Measurements from ENCODE around the gene KRT2. TPM values are rescaled to one million over a fixed set of nuclear protein-coding genes. Genes with fewer than 3 reads are reported as not detected.
A peak's percentile ranks its signal among the peaks of the same experiment; 100 is the strongest.

KRT2 gene
- total and polyA plus RNA-seq, 10 donors, result 0.07 to 0.52 (median 0.34) TPM; not detected in 4

DNA sequence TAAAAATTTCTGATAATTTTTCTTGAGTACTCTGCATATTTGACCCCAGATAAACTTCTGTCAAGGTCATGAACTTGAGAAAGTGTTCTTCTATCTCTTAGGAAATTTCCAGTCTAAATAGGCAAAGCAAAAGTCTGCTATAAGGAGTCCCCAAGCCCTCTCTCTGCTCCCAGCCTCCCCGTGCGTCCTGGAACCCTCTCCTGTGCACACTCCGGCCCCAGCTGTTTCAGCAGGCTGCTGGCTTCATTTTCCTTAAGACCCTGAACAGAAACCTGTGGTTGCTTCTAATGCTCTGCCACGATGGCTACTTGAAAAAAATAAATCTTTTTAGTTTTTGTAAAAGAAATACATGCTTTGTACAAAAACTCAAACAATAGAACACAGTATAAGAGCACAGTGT lies 14.7 kb downstream of the KRT2 start:
- peaks cover 0 to 13% (median 0%) of the 10 kb centered on the region in 7 donors for H3K27me3 ChIP-seq (replicated peaks in 1 of 7)
- no peak overlapping the region for H3K4me3 ChIP-seq
- TF ChIP-seq POLR2A (IDR thresholded peaks at IDR 0.05), result no peak
- TF ChIP-seq POLR2AphosphoS5 (IDR thresholded peaks at IDR 0.05), result no peak
- TF ChIP-seq, protein P1, sequence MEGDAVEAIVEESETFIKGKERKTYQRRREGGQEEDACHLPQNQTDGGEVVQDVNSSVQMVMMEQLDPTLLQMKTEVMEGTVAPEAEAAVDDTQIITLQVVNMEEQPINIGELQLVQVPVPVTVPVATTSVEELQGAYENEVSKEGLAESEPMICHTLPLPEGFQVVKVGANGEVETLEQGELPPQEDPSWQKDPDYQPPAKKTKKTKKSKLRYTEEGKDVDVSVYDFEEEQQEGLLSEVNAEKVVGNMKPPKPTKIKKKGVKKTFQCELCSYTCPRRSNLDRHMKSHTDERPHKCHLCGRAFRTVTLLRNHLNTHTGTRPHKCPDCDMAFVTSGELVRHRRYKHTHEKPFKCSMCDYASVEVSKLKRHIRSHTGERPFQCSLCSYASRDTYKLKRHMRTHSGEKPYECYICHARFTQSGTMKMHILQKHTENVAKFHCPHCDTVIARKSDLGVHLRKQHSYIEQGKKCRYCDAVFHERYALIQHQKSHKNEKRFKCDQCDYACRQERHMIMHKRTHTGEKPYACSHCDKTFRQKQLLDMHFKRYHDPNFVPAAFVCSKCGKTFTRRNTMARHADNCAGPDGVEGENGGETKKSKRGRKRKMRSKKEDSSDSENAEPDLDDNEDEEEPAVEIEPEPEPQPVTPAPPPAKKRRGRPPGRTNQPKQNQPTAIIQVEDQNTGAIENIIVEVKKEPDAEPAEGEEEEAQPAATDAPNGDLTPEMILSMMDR (IDR thresholded peaks at IDR 0.05 in 8 of 11, conservative IDR thresholded peaks at IDR 0.05 in 3 of 11), result no peak
- no peaks in the 10 kb centered on the region for H3K4me1 ChIP-seq
- 64 to 84% (median 76%) methylated on average over 4 of the region's 4 CpGs for WGBS, 5 donors
- no peaks in the 10 kb centered on the region for H3K36me3 ChIP-seq
- no peaks in the 10 kb centered on the region for H3K9me3 ChIP-seq
- no peak overlapping the region for H3K27ac ChIP-seq
- intact Hi-C loops (cut with DNase I; ENCODE audit: low total_unique reads), result no loop called here
- DNase-seq, result no peak

DNA sequence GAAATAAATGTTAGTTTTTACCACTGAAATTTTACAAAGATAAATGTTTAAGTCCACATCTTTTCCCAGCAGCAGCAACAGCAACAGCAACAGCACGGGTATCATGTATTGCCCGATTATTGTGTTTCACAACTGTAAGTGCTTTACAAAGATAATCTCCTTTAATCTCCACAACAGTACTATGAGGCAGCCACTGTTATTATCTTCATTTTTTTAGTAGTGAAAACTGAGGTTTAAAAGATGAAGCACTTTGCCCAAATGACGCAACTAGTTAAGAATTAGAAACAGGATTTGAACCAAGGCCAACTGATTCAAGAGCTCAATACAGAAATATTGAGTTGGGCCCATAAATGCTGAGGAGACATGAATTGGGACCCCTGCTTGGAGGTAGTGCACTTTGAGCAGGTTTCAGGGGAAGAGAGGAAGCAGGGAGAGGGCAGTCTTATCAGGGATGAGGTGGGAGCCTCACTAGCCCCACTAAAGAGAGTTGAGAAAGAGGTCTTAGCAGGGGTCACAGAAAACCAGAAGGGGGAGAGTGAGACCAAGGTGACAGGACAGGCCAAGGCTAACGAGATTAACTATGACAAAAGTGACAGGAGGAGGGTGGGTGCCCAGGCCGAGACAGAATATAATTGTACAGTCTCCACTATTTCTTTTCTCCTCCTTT lies 15.3 kb downstream of the KRT2 start:
- no peak overlapping the region for H3K4me3 ChIP-seq
- 67 to 82% (median 79%) methylated on average over 5 of the region's 5 CpGs for WGBS, 5 donors
- H3K9me3 ChIP-seq, result no peaks in the 10 kb centered on the region
- DNase-seq, result no peak
- H3K4me1 ChIP-seq, result no peaks in the 10 kb centered on the region
- no peaks in the 10 kb centered on the region for H3K36me3 ChIP-seq
- no peak overlapping the region for H3K27ac ChIP-seq
- peaks cover 0 to 13% (median 0%) of the 10 kb centered on the region in 7 donors for H3K27me3 ChIP-seq (replicated peaks in 1 of 7)
- intact Hi-C loops (cut with DNase I; ENCODE audit: low total_unique reads), result no loop called here
- TF ChIP-seq POLR2A (IDR thresholded peaks at IDR 0.05) (no peak), POLR2AphosphoS5 (IDR thresholded peaks at IDR 0.05) (no peak)
- TF ChIP-seq, protein P1 (IDR thresholded peaks at IDR 0.05 in 8 of 11, conservative IDR thresholded peaks at IDR 0.05 in 3 of 11), result no peak

DNA sequence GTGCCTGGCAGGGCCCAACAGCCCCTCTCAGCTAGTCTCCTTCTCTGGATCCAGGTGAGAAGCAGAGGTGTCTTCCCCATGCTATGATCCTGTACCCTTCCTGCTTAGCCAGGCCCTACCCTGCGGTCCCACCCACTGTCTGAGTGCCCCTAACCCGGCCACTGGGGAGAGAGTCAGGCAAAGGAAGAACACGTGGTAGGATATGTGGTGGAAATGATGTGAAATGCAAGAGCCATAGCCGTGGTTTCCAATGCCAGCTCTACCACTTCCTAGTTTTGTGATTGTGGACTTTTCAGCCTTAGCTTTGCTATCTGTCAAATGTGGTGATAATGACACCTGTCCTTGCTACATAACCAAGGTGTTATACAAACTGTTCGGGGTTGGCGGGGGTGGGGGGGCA lies 15.8 kb downstream of the KRT2 start:
- Histone ChIP-seq H3K36me3 (no peaks in the 10 kb centered on the region), H3K4me3 (no peak overlapping the region), H3K4me1 (peaks cover 0 to under 1% (median 0%) of the 10 kb centered on the region in 6 donors), H3K27me3 (replicated peaks in 1 of 7) (peaks cover 0 to 13% (median 0%) of the 10 kb centered on the region in 7 donors), H3K27ac (no peak overlapping the region), H3K9me3 (no peaks in the 10 kb centered on the region)
- intact Hi-C loops (cut with DNase I; ENCODE audit: low total_unique reads), result no loop called here
- TF ChIP-seq POLR2AphosphoS5 (IDR thresholded peaks at IDR 0.05), result no peak
- TF ChIP-seq, protein P1 (IDR thresholded peaks at IDR 0.05 in 8 of 11, conservative IDR thresholded peaks at IDR 0.05 in 3 of 11), result no peak
- TF ChIP-seq POLR2A (IDR thresholded peaks at IDR 0.05), result no peak
- peak; percentile 44 for DNase-seq
- 46 to 72% (median 62%) methylated on average over 6 of the region's 6 CpGs for WGBS, 5 donors

DNA sequence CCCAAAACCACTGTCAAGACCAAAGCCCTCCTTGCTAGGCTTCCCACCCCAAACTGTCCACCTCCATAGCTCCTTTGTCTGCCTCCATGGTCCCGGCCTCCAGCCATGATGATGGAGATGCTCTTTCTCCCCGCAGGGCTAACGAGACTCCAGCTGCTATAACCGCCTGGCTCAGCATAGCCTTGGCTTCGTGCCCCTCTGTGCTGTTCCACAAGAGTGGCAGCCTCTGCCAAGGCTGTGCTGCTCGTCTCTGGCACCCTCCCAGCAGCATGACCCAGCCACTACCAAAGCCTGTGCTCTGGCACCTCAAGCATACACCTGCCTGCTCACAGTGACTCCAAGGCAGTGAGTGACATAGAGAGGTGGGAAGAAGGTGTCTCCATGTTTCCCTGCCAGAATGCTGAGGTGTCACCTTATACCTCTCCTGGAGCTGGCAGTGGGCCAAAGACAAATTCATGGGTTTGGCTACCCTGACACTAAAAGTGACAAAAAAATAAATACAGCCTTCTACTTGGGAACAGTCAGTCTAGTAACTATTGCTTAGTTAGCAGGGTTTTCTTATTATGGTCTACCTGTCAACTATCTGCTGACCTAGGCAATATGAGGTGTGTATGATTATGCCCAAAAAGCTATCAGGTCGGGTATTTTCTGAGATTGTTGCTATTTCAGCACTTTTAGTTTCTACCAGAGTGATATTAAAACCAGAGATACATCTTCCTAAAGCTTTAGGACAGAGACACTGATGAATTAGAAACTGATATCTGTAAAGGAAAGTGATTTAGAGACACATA lies 17.6 kb downstream of the KRT2 start:
- intact Hi-C loops (cut with DNase I; ENCODE audit: low total_unique reads), result no loop called here
- Histone ChIP-seq H3K27ac (no peak overlapping the region), H3K9me3 (no peaks in the 10 kb centered on the region), H3K36me3 (no peaks in the 10 kb centered on the region), H3K4me3 (no peak overlapping the region), H3K4me1 (peaks cover 0 to 8% (median 0%) of the 10 kb centered on the region in 6 donors), H3K27me3 (replicated peaks in 1 of 7) (peaks cover 0 to 21% (median 0%) of the 10 kb centered on the region in 7 donors)
- peak; percentile 30 for DNase-seq
- 56 to 81% (median 72%) methylated on average over 2 to 7 of the region's 7 CpGs for WGBS, 5 donors
- TF ChIP-seq POLR2A (IDR thresholded peaks at IDR 0.05) (no peak), POLR2AphosphoS5 (IDR thresholded peaks at IDR 0.05) (no peak)
- TF ChIP-seq, protein P1 (IDR thresholded peaks at IDR 0.05 in 8 of 11, conservative IDR thresholded peaks at IDR 0.05 in 3 of 11), result no peak

Measured in spleen (tissue), 11 donors.